HL-60/S4 treated with phorbol 12-myristate 13-acetate at 8.2 ng/mL for 4 days and 3 days (cell line): Measurements from ENCODE around the gene ROGDI.

Source experiments
- in situ Hi-C: fragments of 300-500 bp; cut with MboI; formaldehyde crosslinking; loops from 2 replicates; pipeline ENCODE4 v1.15.0; 2022; ENCODE audit warnings: low sequenced_read_pairs

The ROGDI gene

GRCh38 chr16:4768549-4769305, 33.7 kb downstream of the ROGDI start:
- in situ Hi-C loops: no loop called here

GRCh38 chr16:4767872-4768548, 34.4 kb downstream of the ROGDI start:
- in situ Hi-C loops: no loop called here

GRCh38 chr16:4766875-4767628, 35.4 kb downstream of the ROGDI start, which contains the start of gene ZNF500:
Gene ZNF500 (minus strand): TSS chr16:4767162. CDS start chr16:4765978, 1,184 bp downstream.
- in situ Hi-C loops: no loop called here

- in situ Hi-C loops: no loop called here
Observed at GRCh38 chr16:4765511-4766474, 36.6 kb downstream of the ROGDI start.

- in situ Hi-C loops: no loop called here
Observed at GRCh38 chr16:4763791-4764190, 38.6 kb downstream of the ROGDI start.

- in situ Hi-C loops: no loop called here
Observed at GRCh38 chr16:4762205-4762604, 40.2 kb downstream of the ROGDI start.

GRCh38 chr16:4760221-4760910, 42.1 kb downstream of the ROGDI start:
- in situ Hi-C loops: no loop called here

GRCh38 chr16:4755687-4756086, 46.7 kb downstream of the ROGDI start:
- in situ Hi-C loops: no loop called here

GRCh38 chr16:4754865-4755264, 47.6 kb downstream of the ROGDI start:
- in situ Hi-C loops: no loop called here

GRCh38 chr16:4753227-4753626, 49.2 kb downstream of the ROGDI start:
- in situ Hi-C loops: no loop called here

GRCh38 chr16:4752351-4753100, 49.9 kb downstream of the ROGDI start:
- in situ Hi-C loops: no loop called here

- in situ Hi-C loops: no loop called here
Observed at GRCh38 chr16:4750896-4751295, 51.5 kb downstream of the ROGDI start.

- in situ Hi-C loops: no loop called here
Observed at GRCh38 chr16:4749700-4750257, 52.7 kb downstream of the ROGDI start.

GRCh38 chr16:4748682-4749411, 53.6 kb downstream of the ROGDI start:
- in situ Hi-C loops: no loop called here

- in situ Hi-C loops: no loop called here
Observed at GRCh38 chr16:4747906-4748681, 54.3 kb downstream of the ROGDI start.

GRCh38 chr16:4746991-4747574, 55.4 kb downstream of the ROGDI start:
- in situ Hi-C loops: no loop called here
